Measurements from ENCODE around the gene AGAP5. TPM values are rescaled to one million over a fixed set of nuclear protein-coding genes. Genes with fewer than 3 reads are reported as not detected.

AGAP5 gene
- total and polyA plus RNA-seq, 9 of the 15 experiments (the other 6 are each of a cell fraction or from before 2014, with no cell fraction given): 0.32 to 7.5 (median 5.3) TPM

GRCh38 chr10:73643362-73643761, 54.5 kb downstream of the AGAP5 start:
- ATAC-seq: no peak
- Histone ChIP-seq H2AFZ (ENCODE audit: low read depth, low read length) (no peak overlapping the region), H3K4me2 (ENCODE audit: insufficient read depth, low read length) (no peak overlapping the region), H3K9me1 (ENCODE audit: control insufficient read depth, insufficient read depth, low read length) (no peaks in the 10 kb centered on the region), H3K4me1 (replicated peaks in 1 of 2; ENCODE audit: control insufficient read depth in 2 of 2, insufficient read depth in 2 of 2, low read length in 2 of 2) (peaks cover 8 to 20% of the 10 kb centered on the region in 2 experiments), H3K27me3 (ENCODE audit: control insufficient read depth in 2 of 2, insufficient read depth in 2 of 2, low read length in 2 of 2) (peaks cover 12 to 14% of the 10 kb centered on the region in 2 experiments; a peak in 4 of 5 replicates), H3K9ac (ENCODE audit: insufficient read depth in 1 of 2, low read depth in 2 of 2, low read length in 2 of 2) (no peak overlapping the region; a peak in 1 of 4 replicates), H3K79me2 (ENCODE audit: control insufficient read depth, insufficient read depth, low read length) (no peaks in the 10 kb centered on the region), H3K4me3 (no peak overlapping the region), H3K9me3 (replicated peaks; ENCODE audit: control insufficient read depth, insufficient read depth, low read depth, low read length) (no peaks in the 10 kb centered on the region), H4K20me1 (replicated peaks; ENCODE audit: control insufficient read depth, insufficient read depth, low read length) (no peaks in the 10 kb centered on the region; the same call in 1 of the 2 replicates), H3K27ac (ENCODE audit: extremely low read depth, low read depth, low read length) (no peak overlapping the region), H3K36me3 (ENCODE audit: control insufficient read depth, insufficient read depth, low read length) (no peaks in the 10 kb centered on the region)
- no TSS peak for BruUV-seq (replicated peaks)
- POLR2A ChIA-PET: interaction anchor here (1.0 to 1.1 kb wide), 4 partner anchors 112 to 128 kb away, joined by 3 to 4 read pairs (median 3); a partner anchor contains a TSS
- no peak for FAIRE-seq
- intact Hi-C loops (cut with micrococcal nuclease): loop anchor here (5.0 to 10.0 kb wide), 2 partner anchors 239 to 396 kb away; partner anchors contain the start of gene DNAJC9
- CTCF ChIA-PET (ENCODE audit: low intra/inter-chr PET ratio): interaction anchor here (0.6 to 5.2 kb wide), 3 partner anchors 113 to 479 kb away, joined by 3 to 140 read pairs (median 13); no protein-coding TSS in a partner anchor
- DNase-seq (ENCODE audit: extremely low read depth in 1 of 4, low spot score in 3 of 4): no peak
- in situ Hi-C loops (cut with MboI): loop anchor here (5.0 kb wide), 2 partner anchors 116 to 391 kb away; partner anchors contain the start of gene MRPS16
- TF ChIP-seq THRAP3 (IDR thresholded peaks at IDR 0.05; ENCODE audit: borderline replicate concordance) (no peak), KDM4B (IDR thresholded peaks at IDR 0.05; ENCODE audit: borderline replicate concordance in 2 of 2, low read depth in 1 of 2) (0 out of 4 replicates have a peak, but pooled peaks of 1 of the 2 experiments have one; percentile 21), RBM25 (IDR thresholded peaks at IDR 0.05; ENCODE audit: low read depth, low read length, severe bottlenecking) (no peak), ZBTB34 (CRISPR knock-in tag; IDR thresholded peaks at IDR 0.05) (no peak), ZNF121 (CRISPR knock-in tag; conservative IDR thresholded peaks at IDR 0.05) (peak; percentile 26; the same call in 1 of the 2 replicates)
- 52% methylated on average over 2 of the region's 2 CpGs for WGBS (ENCODE audit: insufficient coverage, low coverage, missing lambda C conversion rate)
